Ectodermal cell (in vitro differentiated cells): ENCODE results near the gene SNX10.

ENCODE experiments used
- H3K27ac ChIP-seq: 2 replicates; pipeline ENCODE4 v1.7.0; 2013; ENCODE audit warnings: mild to moderate bottlenecking, low read depth, low read length; ENCODE audit not compliant: insufficient read depth, poor library complexity, severe bottlenecking
- H3K27me3 ChIP-seq: 2 replicates; pipeline ENCODE4 v1.7.0; 2013; ENCODE audit warnings: mild to moderate bottlenecking, low read length; ENCODE audit not compliant: insufficient read depth, control insufficient read depth, poor library complexity, severe bottlenecking
- H3K36me3 ChIP-seq: one replicate; pipeline ENCODE4 v1.7.0; 2013; ENCODE audit warnings: low read length; ENCODE audit not compliant: control insufficient read depth, insufficient read depth
- H3K4me1 ChIP-seq: one replicate; pipeline ENCODE4 v1.7.0; 2013; ENCODE audit warnings: low read length; ENCODE audit not compliant: control insufficient read depth, insufficient read depth
- H3K4me3 ChIP-seq: 2 replicates; pipeline ENCODE4 v1.7.0; 2013; ENCODE audit warnings: low read depth, low read length, control low read depth; ENCODE audit not compliant: insufficient read depth
- H3K9me3 ChIP-seq: 2 replicates; pipeline ENCODE4 v1.7.0; 2013; ENCODE audit warnings: mild to moderate bottlenecking, low read length, moderate library complexity; ENCODE audit not compliant: control insufficient read depth
- WGBS, 2 experiments: methylation state at CpG; one replicate each; pipeline ENCODE4 v1.1.7; 2013; ENCODE audit warnings: missing lambda C conversion rate in 2 of 2; 5-methylcytosine and 5-hydroxymethylcytosine counted together

Gene SNX10

DNA sequence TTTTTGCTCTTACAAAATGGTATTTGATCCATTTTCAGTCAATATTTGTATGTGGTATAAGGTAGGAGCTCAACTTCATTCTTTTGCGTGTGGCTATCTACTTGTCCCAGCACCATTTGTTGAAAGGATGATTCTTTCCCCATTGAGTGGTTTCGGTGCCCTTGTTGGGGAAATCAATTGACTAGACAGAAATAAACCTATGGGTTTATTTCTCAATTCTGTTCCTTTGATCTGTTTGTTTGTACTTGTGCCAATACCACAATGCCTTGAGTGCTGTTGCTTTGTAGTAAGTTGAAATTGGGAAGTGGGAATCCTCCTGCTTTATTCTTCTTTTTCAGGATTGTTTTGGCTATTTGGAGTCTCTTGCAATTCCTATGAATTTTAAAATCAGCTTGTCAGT lies 41.0 kb downstream of the SNX10 start:
- no peaks in the 10 kb centered on the region for H3K36me3 ChIP-seq
- H3K4me3 ChIP-seq = no peak overlapping the region
- no peaks in the 10 kb centered on the region for H3K27me3 ChIP-seq
- WGBS, 2 experiments = 95 to 97% methylated on average over 2 of the region's 2 CpGs
- no peak overlapping the region for H3K27ac ChIP-seq
- H3K4me1 ChIP-seq = no peaks in the 10 kb centered on the region
- no peaks in the 10 kb centered on the region for H3K9me3 ChIP-seq

DNA sequence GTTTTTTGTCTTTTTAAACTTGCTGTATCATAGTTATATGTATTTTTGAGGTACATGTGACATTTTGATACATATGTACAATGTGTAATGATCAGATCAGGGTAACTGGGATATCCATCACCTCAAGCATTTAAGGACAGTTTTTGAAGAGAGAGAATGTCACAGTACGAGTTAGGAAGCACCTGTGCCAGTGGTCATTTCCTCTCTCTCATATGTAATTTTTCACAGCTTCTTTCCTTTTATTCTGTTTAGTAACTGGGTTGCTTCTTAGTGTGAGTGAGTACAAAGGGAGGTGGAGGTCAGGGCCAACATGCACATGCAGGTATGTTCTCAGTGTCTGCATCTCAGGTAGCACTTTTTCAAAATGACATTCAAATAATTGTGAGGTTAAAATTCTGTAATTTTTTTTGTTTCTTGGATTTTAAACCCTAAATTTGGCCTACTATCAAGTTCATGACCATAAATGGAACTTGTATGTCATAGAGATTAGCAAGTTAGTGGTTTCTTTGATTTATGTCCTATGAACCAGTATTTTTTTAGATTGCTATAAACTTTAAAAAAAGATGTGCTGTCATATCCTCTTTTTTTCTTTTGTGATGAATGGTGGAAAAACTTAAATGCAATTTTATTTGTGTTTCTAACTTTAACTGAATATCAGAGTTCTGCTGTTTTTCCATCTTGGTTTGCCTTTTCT lies 42.7 kb downstream of the SNX10 start:
- no peaks in the 10 kb centered on the region for H3K36me3 ChIP-seq
- H3K4me1 ChIP-seq = no peaks in the 10 kb centered on the region
- no peak overlapping the region for H3K4me3 ChIP-seq
- 63 to 100% methylated on average over 1 of the region's 1 CpG for WGBS, 2 experiments
- no peaks in the 10 kb centered on the region for H3K27me3 ChIP-seq
- H3K9me3 ChIP-seq = no peaks in the 10 kb centered on the region
- no peak overlapping the region for H3K27ac ChIP-seq

DNA sequence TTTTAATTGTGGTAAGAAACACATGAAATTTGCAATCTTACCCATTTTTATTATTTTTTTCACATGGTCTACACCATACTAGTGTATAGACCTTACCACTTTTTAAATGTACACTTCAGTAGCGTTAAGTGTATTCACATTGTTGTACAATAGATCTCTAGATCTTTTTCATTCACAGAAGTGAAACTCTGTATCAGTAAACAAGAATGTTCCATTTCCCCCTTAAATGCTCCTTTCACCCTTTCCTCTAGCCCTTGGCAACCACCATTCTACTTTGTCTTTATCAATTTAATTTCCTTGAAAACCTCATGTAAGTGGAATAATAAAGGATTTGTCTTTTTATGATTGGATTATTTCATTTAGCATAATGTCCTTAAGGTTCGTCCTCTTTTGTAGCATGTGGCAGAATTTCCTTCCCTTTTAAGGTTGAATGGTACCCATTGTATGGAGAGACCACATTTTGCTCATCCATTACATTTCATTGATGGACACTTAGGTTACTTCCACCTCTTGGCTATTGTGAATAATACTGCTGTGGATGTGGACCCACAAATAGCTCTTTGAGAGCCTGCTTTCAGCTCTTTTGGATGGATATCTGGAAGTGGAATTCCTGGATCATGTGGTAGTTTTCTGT lies 45.7 kb downstream of the SNX10 start:
- Histone ChIP-seq H3K4me1 (no peaks in the 10 kb centered on the region), H3K27me3 (no peaks in the 10 kb centered on the region), H3K9me3 (no peaks in the 10 kb centered on the region), H3K36me3 (no peaks in the 10 kb centered on the region), H3K27ac (no peak overlapping the region), H3K4me3 (no peak overlapping the region)
- 96% methylated on average over 2 of the region's 2 CpGs for WGBS, 2 experiments

DNA sequence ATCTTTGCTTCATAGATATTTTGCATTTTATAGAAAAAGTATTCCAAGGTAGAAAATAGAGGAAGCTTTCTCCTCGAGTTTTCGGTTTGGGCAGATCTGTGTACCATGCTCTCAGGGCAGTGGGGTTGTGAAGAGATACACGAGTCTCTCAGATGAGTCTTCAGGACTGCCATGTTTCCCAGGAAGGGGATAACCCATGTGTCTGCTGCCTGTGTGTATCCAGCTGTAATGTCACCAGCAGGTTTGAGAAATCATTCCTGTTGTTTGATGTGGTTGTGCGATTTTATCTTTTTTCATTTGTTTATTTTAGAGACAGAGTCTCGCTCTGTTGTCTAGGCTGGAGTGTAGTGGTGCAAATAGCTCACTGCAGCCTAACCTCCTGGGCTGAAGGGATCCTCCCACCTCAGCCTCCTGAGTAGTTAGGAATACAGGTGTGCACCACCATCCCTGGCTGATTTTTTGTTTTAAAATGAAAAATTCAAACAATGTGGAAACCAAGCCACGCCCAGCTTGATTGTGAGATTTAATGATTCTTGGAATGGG lies 48.9 kb downstream of the SNX10 start:
- Histone ChIP-seq H3K27ac (no peak overlapping the region), H3K4me3 (no peak overlapping the region), H3K36me3 (no peaks in the 10 kb centered on the region), H3K27me3 (no peaks in the 10 kb centered on the region), H3K9me3 (no peaks in the 10 kb centered on the region), H3K4me1 (no peaks in the 10 kb centered on the region)
- whole genome bisulfite sequencing, 2 experiments = 91 to 93% methylated on average over 6 of the region's 6 CpGs

DNA sequence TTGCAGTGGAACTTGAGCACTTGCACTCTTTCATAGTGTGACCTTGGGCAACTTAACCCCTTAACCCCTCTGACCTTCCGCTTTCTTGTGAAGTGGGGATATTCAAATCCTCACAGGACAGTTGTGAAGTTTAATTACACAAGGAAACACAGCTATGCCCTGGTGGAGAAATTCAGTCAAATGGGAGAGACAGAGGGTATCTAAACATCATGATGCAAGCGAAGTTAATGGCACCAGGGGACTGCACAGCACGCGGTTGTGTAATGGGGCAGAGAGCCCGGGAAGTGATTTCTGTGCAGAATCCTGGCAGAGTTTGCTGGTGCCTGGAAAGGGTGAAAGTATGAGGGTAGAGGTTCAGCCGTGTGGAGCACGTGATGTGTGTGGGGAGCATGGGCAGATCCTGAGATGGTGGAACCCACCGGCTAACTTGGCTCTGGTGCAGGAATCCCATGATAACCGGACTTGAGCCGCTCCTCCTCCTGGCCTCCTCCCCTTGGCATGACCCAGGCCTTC lies 51.7 kb downstream of the SNX10 start:
- Histone ChIP-seq H3K36me3 (no peaks in the 10 kb centered on the region), H3K27ac (no peak overlapping the region), H3K4me1 (no peaks in the 10 kb centered on the region), H3K4me3 (no peak overlapping the region), H3K9me3 (no peaks in the 10 kb centered on the region), H3K27me3 (no peaks in the 10 kb centered on the region)
- WGBS, 2 experiments = 94 to 96% methylated on average over 10 of the region's 10 CpGs

DNA sequence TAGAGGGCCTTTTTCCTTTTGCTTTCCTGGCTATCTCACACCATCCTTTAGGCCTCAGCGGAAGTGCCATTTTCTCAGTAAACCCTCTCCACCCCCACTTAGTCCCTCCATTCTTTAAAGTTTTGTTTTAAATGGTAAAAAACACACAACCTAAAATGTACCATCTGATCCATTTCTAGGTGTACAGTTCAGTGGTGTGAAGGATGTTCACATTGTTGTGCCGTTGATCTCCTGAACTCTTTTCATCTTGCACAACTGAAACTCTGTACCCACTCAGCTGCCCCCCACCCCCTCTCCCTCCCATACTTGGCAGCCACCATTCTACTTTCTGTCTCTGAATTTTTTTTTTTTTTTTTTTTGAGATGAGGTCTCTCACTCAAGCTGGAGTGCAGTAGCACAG lies 52.2 kb downstream of the SNX10 start:
- Histone ChIP-seq H3K27ac (no peak overlapping the region), H3K27me3 (no peaks in the 10 kb centered on the region), H3K36me3 (no peaks in the 10 kb centered on the region), H3K4me3 (no peak overlapping the region), H3K4me1 (no peaks in the 10 kb centered on the region), H3K9me3 (no peaks in the 10 kb centered on the region)
- 100% methylated on average over 2 of the region's 2 CpGs for WGBS, 2 experiments

DNA sequence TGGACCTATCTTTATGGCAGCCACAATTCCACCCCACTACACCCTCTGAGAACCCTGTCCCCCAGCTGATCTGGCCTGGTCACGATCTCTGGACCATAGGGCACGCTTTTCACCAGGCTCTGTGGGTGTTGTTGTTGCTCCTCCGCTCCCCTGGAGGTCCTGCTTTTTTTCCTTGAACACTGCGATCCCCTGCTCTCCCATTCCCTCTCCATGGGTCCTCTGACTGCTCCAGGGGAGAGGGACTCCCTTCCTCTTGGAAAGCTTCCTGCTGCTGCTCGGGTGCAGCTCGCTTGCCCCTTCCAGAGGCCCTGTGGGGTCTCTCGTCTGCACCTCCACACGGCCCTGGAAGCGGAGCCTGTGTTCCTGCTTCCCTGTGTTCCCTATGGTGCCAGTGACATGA lies 53.5 kb downstream of the SNX10 start:
- Histone ChIP-seq H3K36me3 (no peaks in the 10 kb centered on the region), H3K27me3 (no peaks in the 10 kb centered on the region), H3K9me3 (no peaks in the 10 kb centered on the region), H3K4me3 (no peak overlapping the region), H3K27ac (no peak overlapping the region), H3K4me1 (no peaks in the 10 kb centered on the region)
- 85 to 90% methylated on average over 9 of the region's 9 CpGs for WGBS, 2 experiments

DNA sequence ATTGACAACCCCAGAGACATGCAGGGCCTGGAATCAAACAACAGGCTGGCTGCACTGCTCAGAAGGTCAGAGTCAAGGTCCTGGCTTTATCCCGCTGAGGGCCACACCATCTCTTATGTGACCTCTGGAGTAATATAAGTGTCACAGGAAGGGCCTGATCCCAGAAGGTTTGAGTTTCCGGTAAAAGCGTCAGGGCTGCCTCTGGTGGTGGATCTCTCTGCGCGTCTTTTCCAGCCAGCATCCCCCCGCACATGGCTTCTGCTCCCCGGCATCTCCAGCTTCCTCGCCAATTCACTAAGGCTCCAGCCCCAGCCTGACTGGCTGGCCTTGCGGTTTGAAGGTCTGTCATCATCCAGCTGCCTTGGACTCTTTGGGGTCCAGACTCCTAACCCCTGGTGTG lies 54.2 kb downstream of the SNX10 start:
- no peaks in the 10 kb centered on the region for H3K9me3 ChIP-seq
- H3K27me3 ChIP-seq = no peaks in the 10 kb centered on the region
- no peaks in the 10 kb centered on the region for H3K36me3 ChIP-seq
- no peaks in the 10 kb centered on the region for H3K4me1 ChIP-seq
- H3K27ac ChIP-seq = no peak overlapping the region
- H3K4me3 ChIP-seq = no peak overlapping the region
- WGBS, 2 experiments = 89 to 92% methylated on average over 9 of the region's 9 CpGs

DNA sequence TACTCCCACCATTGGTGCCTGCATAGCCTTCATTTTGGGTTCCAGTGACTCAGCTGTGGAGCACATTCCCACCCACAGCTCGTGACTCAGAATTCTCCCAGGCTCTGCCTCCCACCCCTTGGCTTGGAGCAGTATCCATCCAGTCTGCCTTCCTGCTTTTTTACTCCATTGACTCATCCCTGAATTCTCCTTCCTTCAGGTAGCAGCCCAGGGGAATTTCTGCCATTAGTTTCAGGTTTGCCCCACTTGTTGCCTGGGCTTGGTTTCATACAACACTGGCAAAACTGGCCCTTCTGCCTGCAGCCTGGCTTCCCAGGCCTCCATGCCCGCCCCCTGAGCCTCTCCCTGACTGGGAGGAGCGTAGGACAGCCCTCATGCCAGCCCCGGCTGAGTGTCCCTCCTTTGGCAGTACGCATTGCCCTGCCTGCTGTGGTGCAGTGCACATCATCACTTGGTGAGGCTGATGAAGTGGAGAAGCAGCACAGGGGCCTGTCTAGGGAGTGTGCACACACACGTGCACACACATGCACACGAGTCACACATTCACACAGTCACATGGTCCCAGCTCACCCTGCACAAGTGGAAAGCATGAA lies 55.0 kb downstream of the SNX10 start:
- H3K4me3 ChIP-seq = no peak overlapping the region
- H3K27me3 ChIP-seq = no peaks in the 10 kb centered on the region
- 91 to 94% methylated on average over 7 of the region's 7 CpGs for WGBS, 2 experiments
- no peaks in the 10 kb centered on the region for H3K4me1 ChIP-seq
- no peaks in the 10 kb centered on the region for H3K9me3 ChIP-seq
- H3K36me3 ChIP-seq = no peaks in the 10 kb centered on the region
- no peak overlapping the region for H3K27ac ChIP-seq

DNA sequence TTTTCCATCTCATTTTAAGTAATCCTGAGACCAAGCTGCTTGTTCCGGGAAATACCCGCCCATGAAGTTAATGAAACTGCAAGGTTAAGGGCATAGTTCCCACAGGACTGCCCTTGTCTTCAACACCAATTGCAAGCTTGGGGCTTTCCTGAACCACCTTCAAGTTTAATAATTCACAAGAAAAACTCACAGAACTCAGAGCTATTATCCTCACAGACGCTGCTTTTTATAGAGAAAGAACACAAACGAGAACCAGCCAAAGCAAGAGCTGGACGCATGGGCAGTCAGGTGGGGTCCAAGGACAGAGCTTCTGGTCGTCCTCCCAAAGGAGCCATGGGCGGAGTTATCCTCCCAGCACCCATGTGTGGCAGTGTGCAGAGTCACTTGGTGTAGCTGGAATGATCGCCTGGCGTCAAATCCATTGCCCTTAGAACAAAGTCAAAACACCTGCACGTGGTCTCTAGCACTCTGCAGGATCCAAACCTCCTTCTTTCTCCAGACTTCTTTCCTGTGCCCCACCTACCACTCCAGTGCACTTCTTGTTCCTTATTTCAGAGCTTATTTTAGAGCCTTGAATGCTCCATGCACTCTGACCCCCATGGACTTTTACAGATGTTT lies 56.7 kb downstream of the SNX10 start:
- Histone ChIP-seq H3K4me1 (no peaks in the 10 kb centered on the region), H3K36me3 (no peaks in the 10 kb centered on the region), H3K27me3 (no peaks in the 10 kb centered on the region), H3K4me3 (no peak overlapping the region), H3K9me3 (no peaks in the 10 kb centered on the region), H3K27ac (no peak overlapping the region)
- 91 to 96% methylated on average over 10 of the region's 10 CpGs for WGBS, 2 experiments
